GM23338 (cell line): Measurements from ENCODE around the gene TSPAN5. TPM values are rescaled to one million over a fixed set of nuclear protein-coding genes. Genes with fewer than 3 reads are reported as not detected.
"Not testable (repeated sequence)": the region's sequence is repeated elsewhere in the genome, so short reads cannot be mapped to it uniquely, and the experiment has no call there.

Experiments used
- ATAC-seq: fragments of 200-7000 bp; cut with Tn5 transposase; 3 replicates; pipeline ENCODE4 v1.9.1; 2020
- DNase-seq: peaks from one replicate; pipeline ENCODE4 v3.0.0-alpha.2; 2015; ENCODE audit warnings: low spot score
- H2AFZ ChIP-seq: fragments of 200-600 bp; sonication (generic); 2 replicates; pipeline ENCODE4 v1.8.0; 2016; ENCODE audit warnings: antibody characterized with exemption, mild to moderate bottlenecking, moderate library complexity
- H3F3A ChIP-seq: fragments of 200-600 bp; sonication (generic); replicated peaks from 2 replicates; pipeline ENCODE4 v1.8.0; 2017; ENCODE audit warnings: antibody characterized with exemption, mixed run types, low read depth
- H3K27ac ChIP-seq: fragments of 200-600 bp; sonication (generic); 2 replicates; pipeline ENCODE4 v1.6.1; 2016; ENCODE audit warnings: low read depth
- H3K27me3 ChIP-seq: fragments of 200-600 bp; sonication (generic); 2 replicates; pipeline ENCODE4 v1.8.0; 2016; ENCODE audit warnings: mild to moderate bottlenecking, mixed run types, moderate library complexity; ENCODE audit not compliant: insufficient read depth
- H3K36me3 ChIP-seq: fragments of 200-600 bp; sonication (generic); 2 replicates; pipeline ENCODE4 v1.8.0; 2016; ENCODE audit warnings: mild to moderate bottlenecking; ENCODE audit not compliant: insufficient read depth
- H3K4me1 ChIP-seq: fragments of 200-600 bp; sonication (generic); 2 replicates; pipeline ENCODE4 v1.8.0; 2016; ENCODE audit warnings: mild to moderate bottlenecking, moderate library complexity; ENCODE audit not compliant: insufficient read depth
- H3K4me2 ChIP-seq: fragments of 200-600 bp; sonication (generic); 2 replicates; pipeline ENCODE4 v1.7.1; 2017; ENCODE audit warnings: mixed run types
- H3K4me3 ChIP-seq: fragments of 200-600 bp; sonication (generic); 2 replicates; pipeline ENCODE4 v1.6.1; 2016; ENCODE audit warnings: mixed run types
- H3K79me2 ChIP-seq: fragments of 200-600 bp; sonication (generic); replicated peaks from 2 replicates; pipeline ENCODE4 v1.8.0; 2017; ENCODE audit warnings: mild to moderate bottlenecking; ENCODE audit not compliant: insufficient read depth
- H3K9me2 ChIP-seq: fragments of 200-600 bp; sonication (generic); 2 replicates; pipeline ENCODE4 v1.8.0; 2017; ENCODE audit not compliant: insufficient read depth
- H4K20me1 ChIP-seq: fragments of 200-600 bp; sonication (generic); replicated peaks from 2 replicates; pipeline ENCODE4 v1.8.0; 2017; ENCODE audit warnings: mild to moderate bottlenecking; ENCODE audit not compliant: insufficient read depth
- H3K27ac Mint-ChIP-seq: 2 replicates; pipeline ENCODE4 v1.8.0; 2020; ENCODE audit warnings: inconsistent platforms, mild to moderate bottlenecking, moderate library complexity, mixed read lengths
- H3K27me3 Mint-ChIP-seq: 3 replicates; pipeline ENCODE4 v1.8.0; 2022; ENCODE audit warnings: low read depth, mild to moderate bottlenecking, moderate library complexity, mixed read lengths, inconsistent platforms; ENCODE audit not compliant: insufficient read depth, poor library complexity
- H3K36me3 Mint-ChIP-seq: 3 replicates; pipeline ENCODE4 v1.8.0; 2021; ENCODE audit warnings: low read depth, mild to moderate bottlenecking, inconsistent platforms, moderate library complexity, mixed read lengths
- H3K4me1 Mint-ChIP-seq: 3 replicates; pipeline ENCODE4 v1.8.0; 2020; ENCODE audit warnings: mild to moderate bottlenecking, inconsistent platforms, mixed read lengths
- H3K4me3 Mint-ChIP-seq: 3 replicates; pipeline ENCODE4 v1.8.0; 2021; ENCODE audit warnings: moderate library complexity, mild to moderate bottlenecking, inconsistent platforms, mixed read lengths
- H3K9me3 Mint-ChIP-seq: 3 replicates; pipeline ENCODE4 v1.8.0; 2020; ENCODE audit warnings: moderate library complexity, mild to moderate bottlenecking, inconsistent platforms, mixed read lengths
- EZH2 ChIP-seq: fragments of 200-600 bp; sonication (generic); IDR thresholded peaks from one replicate; pipeline ENCODE4 v1.8.0; 2017; ENCODE audit warnings: antibody characterized with exemption, mild to moderate bottlenecking, low read depth; ENCODE audit not compliant: unreplicated experiment
- NANOG ChIP-seq: IDR thresholded peaks from 2 replicates; pipeline ENCODE4 v1.6.1; 2016; ENCODE audit warnings: antibody characterized with exemption, borderline replicate concordance
- POLR2AphosphoS5 ChIP-seq: IDR thresholded peaks from 2 replicates; pipeline ENCODE4 v1.6.1; 2016; ENCODE audit warnings: antibody characterized with exemption, low read depth
- ZNF114 ChIP-seq: fragments of 250-450 bp; sonication (Bioruptor Pico); IDR thresholded peaks from 2 replicates; pipeline ENCODE4 v1.5.0; 2020; ENCODE audit warnings: mild to moderate bottlenecking, moderate library complexity
- ZNF331 ChIP-seq: fragments of 250-450 bp; sonication (Bioruptor Pico); IDR thresholded peaks from 2 replicates; pipeline ENCODE4 v1.5.0; 2020; ENCODE audit warnings: low read depth, mild to moderate bottlenecking, moderate library complexity
- polyA plus RNA-seq: library from polyadenylated mRNA; unstranded; fragments of >200 nt; fragmentation: Nextera tagmentation; extraction: Ambion mirVana; gene quantifications from 2 replicates; pipeline ENCODE4 v1.2.1, GENCODE V29; 2016
- total RNA-seq: library from RNA; depleted of rRNA; stranded (reverse); fragments of >200 nt; shearing (Covaris generic); gene quantifications from 2 replicates; pipeline ENCODE4 v1.2.3, GENCODE V29; 2014
- TF ChIP-seq, protein P1 (sequence below), 2 experiments: fragments of 200-600 bp in 1 of 2; sonication (generic) in 1 of 2; conservative IDR thresholded peaks; 2 replicates each; pipeline versions ENCODE4 v1.5.1 to v1.6.1; 2016 to 2017; ENCODE audit warnings: antibody characterized with exemption in 2 of 2, low read depth in 2 of 2, mild to moderate bottlenecking in 2 of 2, moderate library complexity in 1 of 2
- TF ChIP-seq, protein P2 (sequence below): IDR thresholded peaks from one replicate; pipeline ENCODE4 v1.6.1; 2018; ENCODE audit warnings: antibody characterized with exemption; ENCODE audit not compliant: unreplicated experiment

TSPAN5 gene
- total and polyA plus RNA-seq, 2 experiments from 2014 or later, result 18.6 to 21.5 TPM

GRCh38 chr4:98461121-98461865 lies 197.1 kb downstream of the TSPAN5 start:
- not testable (repeated sequence) for H3F3A ChIP-seq, H3K4me3 ChIP-seq, H3K36me3 Mint-ChIP-seq, H4K20me1 ChIP-seq, H3K4me1 Mint-ChIP-seq, H3K27me3 ChIP-seq, H3K9me2 ChIP-seq, H2AFZ ChIP-seq, H3K4me2 ChIP-seq, DNase-seq, H3K27ac ChIP-seq, H3K27ac Mint-ChIP-seq, H3K36me3 ChIP-seq, H3K79me2 ChIP-seq, H3K27me3 Mint-ChIP-seq, ATAC-seq, H3K9me3 Mint-ChIP-seq, H3K4me3 Mint-ChIP-seq, H3K4me1 ChIP-seq

GRCh38 chr4:98457422-98457821 lies 201.0 kb downstream of the TSPAN5 start:
- not testable (repeated sequence) for H3K9me2 ChIP-seq, H3K27me3 ChIP-seq, DNase-seq, H4K20me1 ChIP-seq, H3K27me3 Mint-ChIP-seq, H3F3A ChIP-seq, ATAC-seq, H3K27ac Mint-ChIP-seq, H3K4me1 Mint-ChIP-seq, H3K36me3 ChIP-seq, H3K4me3 ChIP-seq, H3K4me3 Mint-ChIP-seq, H2AFZ ChIP-seq, H3K79me2 ChIP-seq, H3K27ac ChIP-seq, H3K36me3 Mint-ChIP-seq, H3K4me2 ChIP-seq, H3K4me1 ChIP-seq
- H3K9me3 Mint-ChIP-seq, result peaks cover 13% of the 10 kb centered on the region

DNA sequence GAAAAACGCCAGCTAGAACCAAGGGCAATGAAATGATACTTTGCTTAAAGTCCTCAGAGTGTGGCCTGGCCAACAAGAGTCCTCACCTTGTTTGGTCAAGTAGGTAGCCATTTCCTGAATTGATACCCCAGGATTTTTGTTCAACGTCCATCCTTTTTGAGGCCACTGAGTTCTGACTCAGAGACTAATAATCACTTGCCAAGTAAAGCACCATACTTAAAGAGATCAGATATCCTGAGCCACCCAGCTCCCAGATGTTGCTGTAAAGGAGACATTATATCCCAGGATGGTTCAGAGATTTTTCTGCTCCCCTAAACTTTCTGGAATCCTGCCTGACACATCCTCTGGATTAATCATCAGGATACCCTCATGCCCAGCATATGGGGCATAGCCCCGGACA lies 206.3 kb downstream of the TSPAN5 start:
- Mint-ChIP-seq H3K4me3 (no peak overlapping the region), H3K27me3 (no peaks in the 10 kb centered on the region), H3K27ac (no peak overlapping the region), H3K9me3 (peaks cover 9% of the 10 kb centered on the region), H3K36me3 (no peaks in the 10 kb centered on the region), H3K4me1 (no peaks in the 10 kb centered on the region)
- Histone ChIP-seq H2AFZ (no peak overlapping the region), H3K4me2 (no peak overlapping the region), H3K4me1 (no peaks in the 10 kb centered on the region), H3K4me3 (no peak overlapping the region), H3F3A (no peaks in the 10 kb centered on the region), H4K20me1 (no peaks in the 10 kb centered on the region), H3K9me2 (no peaks in the 10 kb centered on the region), H3K79me2 (no peaks in the 10 kb centered on the region), H3K36me3 (no peaks in the 10 kb centered on the region), H3K27me3 (no peaks in the 10 kb centered on the region), H3K27ac (no peak overlapping the region)
- ATAC-seq, result no peak
- no peak for DNase-seq
- TF ChIP-seq NANOG, result no peak
- TF ChIP-seq ZNF331 (CRISPR knock-in tag), result no peak
- TF ChIP-seq EZH2, result no peak
- TF ChIP-seq, protein P1, sequence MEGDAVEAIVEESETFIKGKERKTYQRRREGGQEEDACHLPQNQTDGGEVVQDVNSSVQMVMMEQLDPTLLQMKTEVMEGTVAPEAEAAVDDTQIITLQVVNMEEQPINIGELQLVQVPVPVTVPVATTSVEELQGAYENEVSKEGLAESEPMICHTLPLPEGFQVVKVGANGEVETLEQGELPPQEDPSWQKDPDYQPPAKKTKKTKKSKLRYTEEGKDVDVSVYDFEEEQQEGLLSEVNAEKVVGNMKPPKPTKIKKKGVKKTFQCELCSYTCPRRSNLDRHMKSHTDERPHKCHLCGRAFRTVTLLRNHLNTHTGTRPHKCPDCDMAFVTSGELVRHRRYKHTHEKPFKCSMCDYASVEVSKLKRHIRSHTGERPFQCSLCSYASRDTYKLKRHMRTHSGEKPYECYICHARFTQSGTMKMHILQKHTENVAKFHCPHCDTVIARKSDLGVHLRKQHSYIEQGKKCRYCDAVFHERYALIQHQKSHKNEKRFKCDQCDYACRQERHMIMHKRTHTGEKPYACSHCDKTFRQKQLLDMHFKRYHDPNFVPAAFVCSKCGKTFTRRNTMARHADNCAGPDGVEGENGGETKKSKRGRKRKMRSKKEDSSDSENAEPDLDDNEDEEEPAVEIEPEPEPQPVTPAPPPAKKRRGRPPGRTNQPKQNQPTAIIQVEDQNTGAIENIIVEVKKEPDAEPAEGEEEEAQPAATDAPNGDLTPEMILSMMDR (conservative IDR thresholded peaks at IDR 0.05; ENCODE audit: low read depth in 2 of 2), result no peak
- TF ChIP-seq POLR2AphosphoS5, result no peak
- TF ChIP-seq ZNF114 (CRISPR knock-in tag), result no peak
- TF ChIP-seq, protein P2, sequence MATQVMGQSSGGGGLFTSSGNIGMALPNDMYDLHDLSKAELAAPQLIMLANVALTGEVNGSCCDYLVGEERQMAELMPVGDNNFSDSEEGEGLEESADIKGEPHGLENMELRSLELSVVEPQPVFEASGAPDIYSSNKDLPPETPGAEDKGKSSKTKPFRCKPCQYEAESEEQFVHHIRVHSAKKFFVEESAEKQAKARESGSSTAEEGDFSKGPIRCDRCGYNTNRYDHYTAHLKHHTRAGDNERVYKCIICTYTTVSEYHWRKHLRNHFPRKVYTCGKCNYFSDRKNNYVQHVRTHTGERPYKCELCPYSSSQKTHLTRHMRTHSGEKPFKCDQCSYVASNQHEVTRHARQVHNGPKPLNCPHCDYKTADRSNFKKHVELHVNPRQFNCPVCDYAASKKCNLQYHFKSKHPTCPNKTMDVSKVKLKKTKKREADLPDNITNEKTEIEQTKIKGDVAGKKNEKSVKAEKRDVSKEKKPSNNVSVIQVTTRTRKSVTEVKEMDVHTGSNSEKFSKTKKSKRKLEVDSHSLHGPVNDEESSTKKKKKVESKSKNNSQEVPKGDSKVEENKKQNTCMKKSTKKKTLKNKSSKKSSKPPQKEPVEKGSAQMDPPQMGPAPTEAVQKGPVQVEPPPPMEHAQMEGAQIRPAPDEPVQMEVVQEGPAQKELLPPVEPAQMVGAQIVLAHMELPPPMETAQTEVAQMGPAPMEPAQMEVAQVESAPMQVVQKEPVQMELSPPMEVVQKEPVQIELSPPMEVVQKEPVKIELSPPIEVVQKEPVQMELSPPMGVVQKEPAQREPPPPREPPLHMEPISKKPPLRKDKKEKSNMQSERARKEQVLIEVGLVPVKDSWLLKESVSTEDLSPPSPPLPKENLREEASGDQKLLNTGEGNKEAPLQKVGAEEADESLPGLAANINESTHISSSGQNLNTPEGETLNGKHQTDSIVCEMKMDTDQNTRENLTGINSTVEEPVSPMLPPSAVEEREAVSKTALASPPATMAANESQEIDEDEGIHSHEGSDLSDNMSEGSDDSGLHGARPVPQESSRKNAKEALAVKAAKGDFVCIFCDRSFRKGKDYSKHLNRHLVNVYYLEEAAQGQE, result no peak
